Left lung (tissue), 10 donors: ENCODE results near the gene TMF1. TPM values are rescaled to one million over a fixed set of nuclear protein-coding genes. Genes with fewer than 3 reads are reported as not detected.
A peak's percentile ranks its signal among the peaks of the same experiment; 100 is the strongest.

Experiments used
- ATAC-seq: fragments of 200-7000 bp; cut with Tn5 transposase; one replicate; pipeline ENCODE4 v1.9.1; 2020; ENCODE audit warnings: moderate library complexity
- DNase-seq, 4 donors: peaks; one replicate each; pipeline ENCODE4 v3.0.0-alpha.2; 2013 to 2020
- H3K27ac ChIP-seq, 2 donors: fragments of 200-600 bp; sonication (generic) in 1 of 2; one replicate each; pipeline versions ENCODE4 v1.5.0 to v1.8.0; 2020 to 2021
- H3K27me3 ChIP-seq, 2 donors: fragments of 200-600 bp; sonication (generic) in 1 of 2; one replicate each; pipeline versions ENCODE4 v1.5.0 to v1.8.0; 2020 to 2021
- H3K36me3 ChIP-seq, 2 donors: fragments of 200-600 bp; sonication (generic) in 1 of 2; one replicate each; pipeline versions ENCODE4 v1.5.0 to v1.8.0; 2020 to 2021
- H3K4me1 ChIP-seq, 2 donors: fragments of 200-600 bp; one replicate each; pipeline ENCODE4 v1.8.0; 2021
- H3K4me3 ChIP-seq, 2 donors: fragments of 200-600 bp; sonication (generic) in 1 of 2; one replicate each; pipeline versions ENCODE4 v1.5.0 to v1.8.0; 2020 to 2021; ENCODE audit warnings: mild to moderate bottlenecking in 1 of 2
- H3K9me3 ChIP-seq, 2 donors: fragments of 200-600 bp; sonication (generic) in 1 of 2; one replicate each; pipeline versions ENCODE4 v1.5.0 to v1.8.0; 2020 to 2021
- CTCF ChIP-seq, 2 donors: fragments of 200-600 bp; sonication (generic) in 1 of 2; IDR thresholded peaks; one replicate each; pipeline versions ENCODE4 v1.5.0 to v1.8.0; 2021; ENCODE audit warnings: antibody characterized with exemption in 2 of 2
- intact Hi-C, 2 donors: fragments of 100-400 bp; cut with DNase I; formaldehyde crosslinking; loops; one replicate each; pipeline versions ENCODE4 v1.11.2 to v1.14.2; 2022
- polyA plus RNA-seq, 6 donors: library from polyadenylated mRNA; unstranded; fragments of 120-200 nt; gene quantifications; one replicate each; pipeline ENCODE4 v1.2.1, GENCODE V29; 2013; ENCODE audit not compliant: insufficient read length in 6 of 6
- total RNA-seq, 2 donors: library from RNA; stranded (reverse); fragmentation: NEBNext Ultra II Directional; extraction: Animal tissue kit (Norgen Biotek cat#: 25700); gene quantifications; one replicate each; pipeline ENCODE4 v1.2.1, GENCODE V29; 2021
- donor health status: DM: no; HTN: yes; CAD: no.
- donor health status: DM: no; HTN: no; CAD: no.

TMF1 gene
- total and polyA plus RNA-seq, 8 donors: 38.4 to 61.1 (median 50.2) TPM

GRCh38 chr3:69033470-69033869, 18.7 kb downstream of the TMF1 start:
- no peaks in the 10 kb centered on the region for H3K27me3 ChIP-seq
- peaks cover 0 to 97% of the 10 kb centered on the region in 2 donors for H3K36me3 ChIP-seq
- no peak for TF ChIP-seq CTCF (IDR thresholded peaks at IDR 0.05)
- no peaks in the 10 kb centered on the region for H3K4me1 ChIP-seq
- H3K27ac ChIP-seq: no peak overlapping the region
- no peak for ATAC-seq
- intact Hi-C loops: no loop called here
- no peak overlapping the region for H3K4me3 ChIP-seq
- DNase-seq: no peak
- no peaks in the 10 kb centered on the region for H3K9me3 ChIP-seq

GRCh38 chr3:69032737-69033136, 19.4 kb downstream of the TMF1 start:
- H3K4me3 ChIP-seq: no peak overlapping the region
- H3K36me3 ChIP-seq: peaks cover 0 to 97% of the 10 kb centered on the region in 2 donors
- no peak overlapping the region for H3K27ac ChIP-seq
- no peaks in the 10 kb centered on the region for H3K9me3 ChIP-seq
- TF ChIP-seq CTCF (IDR thresholded peaks at IDR 0.05): no peak
- no peaks in the 10 kb centered on the region for H3K27me3 ChIP-seq
- H3K4me1 ChIP-seq: no peaks in the 10 kb centered on the region
- intact Hi-C loops: no loop called here
- no peak for ATAC-seq
- no peak for DNase-seq

DNA sequence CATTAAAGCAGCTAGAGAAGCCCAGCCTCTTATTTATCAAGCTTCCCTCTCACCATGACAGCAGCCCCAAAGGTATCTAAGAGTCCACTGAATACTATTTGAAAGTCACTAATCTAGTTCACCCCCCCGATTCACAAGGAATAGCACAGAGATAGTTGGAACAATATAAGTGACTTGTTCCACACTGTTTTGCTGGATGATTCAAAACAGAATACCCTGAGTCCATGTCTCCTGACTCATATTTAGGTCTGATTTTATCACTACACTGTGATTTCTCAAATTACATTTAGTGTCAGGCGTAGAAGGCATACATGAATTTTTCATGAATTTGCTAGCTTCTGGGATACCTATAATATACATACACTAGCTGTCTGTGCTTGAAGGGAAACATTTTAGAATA, 20.0 kb downstream of the TMF1 start:
- Histone ChIP-seq H3K27ac (no peak overlapping the region), H3K36me3 (peaks cover 0 to 97% of the 10 kb centered on the region in 2 donors), H3K9me3 (no peaks in the 10 kb centered on the region), H3K4me1 (no peaks in the 10 kb centered on the region), H3K4me3 (no peak overlapping the region), H3K27me3 (no peaks in the 10 kb centered on the region)
- no peak for TF ChIP-seq CTCF (IDR thresholded peaks at IDR 0.05)
- intact Hi-C loops: no loop called here
- ATAC-seq: no peak
- DNase-seq: no peak

GRCh38 chr3:69031635-69032034, 20.5 kb downstream of the TMF1 start:
- intact Hi-C loops: no loop called here
- Histone ChIP-seq H3K4me1 (no peaks in the 10 kb centered on the region), H3K9me3 (no peaks in the 10 kb centered on the region), H3K36me3 (peaks cover 0 to 97% of the 10 kb centered on the region in 2 donors), H3K4me3 (no peak overlapping the region), H3K27ac (no peak overlapping the region), H3K27me3 (no peaks in the 10 kb centered on the region)
- no peak for TF ChIP-seq CTCF (IDR thresholded peaks at IDR 0.05)
- DNase-seq (no peak), ATAC-seq (no peak)

DNA sequence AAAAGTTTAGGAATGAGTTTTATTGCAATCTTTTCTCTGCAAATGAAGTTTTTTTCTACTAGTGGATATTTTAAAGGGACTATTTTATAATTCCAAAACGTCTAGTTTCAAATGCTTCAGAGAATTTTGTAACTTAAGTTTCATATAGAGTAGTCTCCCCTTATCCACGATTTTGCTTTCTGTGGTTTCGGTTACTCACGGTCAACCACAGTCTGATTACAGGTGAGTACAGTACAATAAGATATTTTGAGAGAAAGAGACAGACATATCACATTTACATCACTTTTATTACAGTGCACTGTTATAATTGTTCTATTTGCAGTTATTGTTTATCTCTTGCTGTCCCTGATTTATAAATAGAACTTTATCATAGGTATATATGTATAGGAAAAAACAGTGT, 31.3 kb downstream of the TMF1 start:
- H3K27ac ChIP-seq: no peak overlapping the region
- peak in 1 of 2 donors; percentile 4 for TF ChIP-seq CTCF (IDR thresholded peaks at IDR 0.05)
- intact Hi-C loops: no loop called here

More for the DNA sequence above, 31.3 kb downstream of the TMF1 start:
- Histone ChIP-seq H3K27me3 (no peaks in the 10 kb centered on the region), H3K9me3 (no peaks in the 10 kb centered on the region), H3K4me3 (no peak overlapping the region), H3K4me1 (no peaks in the 10 kb centered on the region), H3K36me3 (peaks cover 0 to 57% of the 10 kb centered on the region in 2 donors)
- DNase-seq (no peak), ATAC-seq (no peak)
